Sciatic nerve (tissue), 2 donors: Measurements from ENCODE around the gene PRKAR1A. TPM values are rescaled to one million over a fixed set of nuclear protein-coding genes. Genes with fewer than 3 reads are reported as not detected.
"Not testable (repeated sequence)": the region's sequence is repeated elsewhere in the genome, so short reads cannot be mapped to it uniquely, and the experiment has no call there.

Experiments used
- ATAC-seq: fragments of 200-7000 bp; cut with Tn5 transposase; one replicate; pipeline ENCODE4 v1.9.1; 2020; ENCODE audit warnings: mild to moderate bottlenecking, moderate library complexity
- DNase-seq: peaks from one replicate; pipeline ENCODE4 v3.0.0-alpha.2; 2020; ENCODE audit warnings: low spot score
- intact Hi-C: fragments of 100-400 bp; cut with DNase I; formaldehyde crosslinking; loops from one replicate; pipeline ENCODE4 v1.14.2; 2022
- total RNA-seq: library from RNA; stranded (reverse); fragmentation: NEBNext Ultra II Directional; extraction: Animal tissue kit (Norgen Biotek cat#: 25700); gene quantifications from one replicate; pipeline ENCODE4 v1.2.1, GENCODE V29; 2021
- donor health status: DM: no; HTN: no; CAD: no.
- donor health status: DM: no; HTN: no; CAD: no.

Gene PRKAR1A
- total RNA-seq, result 320 TPM

DNA sequence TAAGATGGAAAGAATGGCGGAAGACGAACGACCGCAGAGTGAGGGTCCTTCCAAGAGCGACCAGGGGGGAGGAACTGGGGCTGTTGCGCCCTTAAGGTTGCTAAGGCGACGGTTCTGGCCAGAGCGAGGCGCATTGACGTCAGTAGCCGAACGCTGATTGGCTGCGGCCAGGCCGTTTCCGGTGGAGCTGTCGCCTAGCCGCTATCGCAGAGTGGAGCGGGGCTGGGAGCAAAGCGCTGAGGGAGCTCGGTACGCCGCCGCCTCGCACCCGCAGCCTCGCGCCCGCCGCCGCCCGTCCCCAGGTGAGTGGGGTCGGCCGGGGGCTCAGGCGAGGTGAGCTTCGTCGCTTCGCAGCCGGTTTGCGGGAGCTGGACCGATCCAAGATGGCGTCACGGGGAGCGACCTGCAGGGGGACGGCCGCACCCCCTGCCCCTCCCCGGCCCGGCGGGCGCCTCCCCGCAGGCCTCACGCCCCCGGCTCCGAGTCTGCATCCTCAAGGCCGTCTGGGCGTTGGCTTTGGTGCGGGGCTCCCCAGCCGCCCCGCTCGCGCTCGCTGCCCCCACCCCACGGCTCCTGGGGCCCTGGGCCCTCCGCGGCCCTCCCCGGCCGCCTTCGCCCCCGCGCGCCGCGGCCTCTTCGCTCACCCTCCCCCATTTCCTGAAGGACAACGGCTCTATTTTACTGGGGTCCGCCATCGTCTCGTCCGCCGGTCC is at the start of gene PRKAR1A:
Gene PRKAR1A, plus strand, starts transcription at position 184 of the 713 bp plus-strand sequence. CDS start 2,970 bp downstream, outside the sequence.
- intact Hi-C loops, result no loop called here
- DNase-seq, result peak; percentile 98
- ATAC-seq, result peak; percentile 96

GRCh38 chr17:68463211-68464019 is 48.8 kb upstream of the PRKAR1A start:
- intact Hi-C loops, result loop anchor here (10.0 kb wide), 2 partner anchors 199 to 289 kb away; no protein-coding TSS in a partner anchor
- no peak for DNase-seq
- no peak for ATAC-seq

- DNase-seq (no peak), ATAC-seq (no peak)
- intact Hi-C loops, result loop anchor here (10.0 kb wide), 2 partner anchors 204 to 294 kb away; no protein-coding TSS in a partner anchor
Measured at GRCh38 chr17:68468334-68468733, 43.9 kb upstream of the PRKAR1A start.

DNA sequence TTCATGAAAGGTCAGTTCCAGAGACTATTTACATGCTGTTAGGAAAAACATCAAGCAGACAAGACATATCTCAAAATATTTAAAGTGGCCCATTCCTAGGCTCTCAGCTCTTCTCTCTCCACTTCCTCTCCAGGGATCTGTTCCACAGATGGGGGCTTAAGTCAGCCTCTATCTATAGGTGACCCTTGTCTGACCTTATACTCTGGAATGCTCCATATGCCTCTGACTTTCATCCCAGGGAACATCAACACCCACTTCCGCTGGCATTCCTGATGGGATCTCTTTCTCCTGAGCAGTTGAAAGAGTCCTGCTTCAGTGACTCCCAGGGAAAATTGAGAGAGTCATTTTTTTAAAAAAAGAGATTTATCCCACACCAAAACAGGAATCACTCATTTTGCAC is 43.4 kb upstream of the PRKAR1A start:
- ATAC-seq, result no peak
- DNase-seq, result no peak
- intact Hi-C loops, result loop anchor here (10.0 kb wide), 2 partner anchors 204 to 294 kb away; no protein-coding TSS in a partner anchor

DNA sequence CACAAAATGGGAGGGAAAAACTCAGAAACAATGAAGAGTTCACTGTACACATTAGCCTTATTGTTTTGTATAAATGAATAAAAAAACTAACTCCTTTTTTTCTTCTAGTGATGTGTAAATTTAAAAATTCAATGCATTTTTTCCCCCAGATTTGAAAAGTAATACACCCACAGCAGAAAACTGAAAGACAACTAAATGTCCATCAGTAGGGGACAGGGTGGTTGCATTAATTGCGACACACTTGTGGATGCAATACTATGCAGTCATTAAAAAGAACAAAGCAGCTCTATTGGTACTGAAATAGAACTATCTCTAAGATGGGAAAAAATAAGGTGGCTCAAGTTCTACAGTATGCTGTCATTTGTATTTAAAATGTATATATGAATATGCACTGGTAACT is 41.3 kb upstream of the PRKAR1A start:
- no peak for ATAC-seq
- intact Hi-C loops, result no loop called here
- DNase-seq, result no peak

DNA sequence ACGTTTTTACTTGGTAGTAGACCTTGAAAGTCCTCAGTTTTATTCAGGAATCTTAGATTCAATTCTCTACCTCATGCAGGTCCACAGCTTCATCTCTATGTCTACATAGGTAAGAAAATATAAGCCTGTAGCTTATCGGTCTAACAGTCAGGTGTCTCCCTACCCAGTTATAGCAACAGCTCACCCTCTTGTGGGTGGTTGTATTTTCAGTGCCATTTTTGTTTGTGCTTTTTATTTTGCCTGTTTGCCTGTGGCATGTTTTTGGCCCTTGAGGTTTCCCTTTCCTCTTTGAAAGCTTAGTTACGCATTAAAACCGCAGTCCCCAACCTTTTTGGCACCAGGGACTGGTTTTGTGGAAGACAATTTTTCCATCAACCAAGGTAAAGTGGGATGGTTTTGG is 31.3 kb upstream of the PRKAR1A start:
- ATAC-seq (no peak), DNase-seq (no peak)
- intact Hi-C loops, result no loop called here

- ATAC-seq (no peak), DNase-seq (no peak)
- intact Hi-C loops, result no loop called here
Measured at GRCh38 chr17:68482576-68483041, 29.6 kb upstream of the PRKAR1A start.

DNA sequence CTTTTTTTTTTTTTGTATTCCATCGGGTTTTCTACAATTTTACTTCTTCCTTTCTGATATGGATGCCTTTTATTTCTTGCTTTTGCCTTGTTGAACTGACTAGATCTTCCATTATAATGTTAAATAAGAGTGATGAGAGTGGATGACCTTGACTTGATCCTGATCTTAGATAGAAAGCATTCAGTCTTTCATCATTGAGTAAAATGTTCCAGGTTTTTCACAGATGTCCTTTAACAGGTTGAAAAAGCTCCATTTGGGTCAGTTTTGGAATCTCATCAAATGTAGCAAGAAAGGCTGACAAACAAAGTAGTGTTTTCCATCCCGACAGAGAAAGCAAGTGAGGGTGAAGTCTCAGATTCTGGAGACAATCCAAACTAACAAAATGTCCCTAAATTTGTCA is 27.8 kb upstream of the PRKAR1A start:
- intact Hi-C loops, result no loop called here
- ATAC-seq (peak; percentile 40), DNase-seq (no peak)

- DNase-seq, result no peak
- peak; percentile 73 for ATAC-seq
- intact Hi-C loops, result no loop called here
Measured at GRCh38 chr17:68489919-68490318, 22.3 kb upstream of the PRKAR1A start.

DNA sequence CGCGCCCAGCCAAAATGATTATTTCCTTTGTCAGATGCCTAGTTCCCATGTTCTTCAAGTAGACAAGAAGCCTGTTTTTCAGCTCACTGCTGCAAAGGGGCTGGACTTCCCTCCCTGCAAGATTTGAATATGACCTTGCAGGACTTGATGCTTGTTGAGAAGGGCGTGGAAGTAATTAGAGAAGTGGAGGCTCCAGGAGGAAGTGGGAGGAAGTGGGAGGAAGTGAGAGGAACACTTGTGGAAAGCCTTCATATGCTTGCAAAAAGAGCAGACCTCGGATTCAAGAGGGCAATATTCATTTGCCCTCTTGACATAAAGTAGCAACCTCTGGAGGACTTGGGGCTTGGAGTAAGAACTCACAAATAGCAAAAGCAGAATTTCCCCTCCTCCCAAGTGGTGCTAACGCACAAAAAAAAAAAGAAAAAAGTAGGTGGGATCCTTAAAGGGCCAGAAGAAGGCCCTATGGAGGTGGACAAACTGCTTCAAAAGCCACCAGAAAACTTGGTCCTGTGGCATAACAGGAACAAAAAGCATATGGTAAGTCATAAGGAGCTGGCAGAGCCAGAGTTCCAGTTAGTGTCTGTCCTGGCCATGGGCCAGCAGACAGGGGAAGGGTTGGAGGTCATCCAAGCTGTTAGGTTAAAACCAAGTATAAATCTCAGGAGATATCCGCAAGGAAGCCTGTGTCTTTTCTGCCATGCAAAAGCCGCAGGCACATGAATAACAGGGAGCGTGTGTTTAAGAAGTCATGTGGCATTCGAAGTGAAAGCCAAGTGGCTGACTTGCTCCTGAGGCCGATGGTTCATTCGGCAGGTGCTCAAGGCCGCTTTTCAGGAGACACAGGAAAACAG is 20.6 kb upstream of the PRKAR1A start:
- peak; percentile 73 for DNase-seq
- intact Hi-C loops, result loop anchor here (2.0 kb wide), 1 partner anchor 53 kb away; no protein-coding TSS in a partner anchor
- peak; percentile 38 for ATAC-seq

DNA sequence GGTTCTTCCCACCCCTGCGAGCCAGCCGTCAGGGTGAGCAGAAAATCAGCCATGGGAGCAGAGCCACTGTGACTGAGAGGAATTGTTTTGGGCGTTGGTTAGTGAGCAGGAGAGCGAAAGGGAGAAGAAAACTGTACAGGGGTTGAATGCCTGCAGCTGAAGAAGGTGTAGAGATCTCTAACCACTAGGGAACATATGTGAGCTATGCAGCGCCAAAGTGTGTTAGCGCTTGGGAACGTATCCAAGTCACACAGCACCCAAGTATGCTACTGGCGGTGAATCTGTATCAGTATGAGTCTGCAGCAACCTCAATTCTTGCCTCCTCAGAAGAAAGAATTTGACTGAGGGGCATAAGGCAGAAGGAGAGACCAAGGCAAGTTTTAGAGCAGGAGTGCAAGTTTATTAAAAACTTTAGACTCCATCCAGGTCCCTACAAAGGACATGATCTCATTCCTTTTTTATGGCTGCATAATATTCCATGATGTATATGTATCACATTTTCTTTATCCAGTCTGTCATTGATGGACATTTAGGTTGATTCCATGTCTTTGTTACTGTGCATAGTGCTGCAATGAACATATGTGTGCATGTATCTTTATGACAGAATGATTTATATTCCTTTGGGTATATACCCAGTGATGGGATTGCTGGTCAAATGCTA is 19.7 kb upstream of the PRKAR1A start:
- intact Hi-C loops, result loop anchor here (2.0 kb wide), 1 partner anchor 54 kb away; no protein-coding TSS in a partner anchor
- not testable (repeated sequence) for ATAC-seq, DNase-seq

DNA sequence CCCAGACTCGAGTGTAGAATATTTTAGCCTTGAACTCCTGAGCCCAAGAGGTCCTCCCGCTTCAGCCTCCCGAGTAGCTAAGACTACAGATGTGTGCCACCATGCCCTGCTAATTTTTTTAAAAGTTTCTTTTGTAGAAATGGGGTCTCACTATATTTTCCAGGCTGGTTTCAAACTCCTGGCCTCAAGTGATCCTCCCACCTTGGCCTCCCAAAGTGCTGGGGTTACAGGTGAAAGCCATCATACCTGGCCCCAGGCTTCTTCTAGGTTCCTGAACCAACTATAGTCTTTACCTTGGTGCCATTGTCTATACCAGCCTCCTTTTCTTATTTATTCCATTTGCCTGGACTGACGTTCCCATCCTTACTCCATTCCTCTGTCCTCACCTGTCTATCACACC is 17.1 kb upstream of the PRKAR1A start:
- ATAC-seq, result no peak
- no peak for DNase-seq

DNA sequence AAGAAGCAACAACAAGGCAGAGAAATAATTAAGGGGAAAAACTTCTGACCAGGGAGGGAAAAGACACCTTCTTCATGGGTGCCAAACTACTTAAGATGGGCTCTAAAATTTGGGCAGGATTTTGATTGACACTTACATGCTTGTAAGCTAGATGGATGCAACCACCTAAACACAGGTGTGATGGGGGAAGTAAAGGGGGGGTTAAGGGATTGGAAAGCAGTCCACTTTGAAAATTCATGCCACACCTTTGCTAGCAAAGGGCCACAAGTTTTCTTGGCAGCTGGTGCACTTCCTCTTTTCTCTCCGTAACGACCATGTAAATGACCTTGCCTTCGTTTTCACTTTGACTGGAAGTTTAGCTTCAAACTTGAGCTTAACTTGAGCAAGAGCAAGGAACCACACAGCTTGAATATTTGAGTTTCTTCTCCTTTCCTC is 14.3 kb upstream of the PRKAR1A start:
- DNase-seq, result no peak
- peak; percentile 29 for ATAC-seq
- intact Hi-C loops, result no loop called here

More for the DNA sequence above, 17.1 kb upstream of the PRKAR1A start:
- intact Hi-C loops, result no loop called here

- DNase-seq (no peak), ATAC-seq (peak; percentile 42)
- intact Hi-C loops, result no loop called here
Measured at GRCh38 chr17:68498479-68499326, 13.5 kb upstream of the PRKAR1A start.

DNA sequence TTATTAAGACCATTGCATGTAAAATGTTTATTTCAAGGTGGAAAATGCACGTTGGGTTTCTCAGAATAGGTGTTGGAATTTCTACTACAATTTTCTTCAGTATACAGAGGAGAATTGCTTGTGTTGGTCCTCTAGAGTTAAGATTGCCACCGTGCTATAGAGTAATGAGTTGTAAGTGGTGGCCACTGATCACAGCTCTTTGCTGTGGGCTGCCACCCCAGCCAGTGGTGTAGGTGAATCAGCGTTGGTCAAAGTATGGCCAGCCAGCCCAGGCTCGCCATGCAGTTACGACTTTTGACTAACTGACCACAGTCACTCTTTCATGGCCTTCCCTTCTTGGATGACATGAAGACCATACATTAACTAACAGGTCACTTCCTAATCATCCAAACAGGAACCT is 12.6 kb upstream of the PRKAR1A start:
- ATAC-seq (no peak), DNase-seq (no peak)
- intact Hi-C loops, result no loop called here

GRCh38 chr17:68501074-68501473 is 11.2 kb upstream of the PRKAR1A start:
- ATAC-seq (no peak), DNase-seq (no peak)
- intact Hi-C loops, result no loop called here

DNA sequence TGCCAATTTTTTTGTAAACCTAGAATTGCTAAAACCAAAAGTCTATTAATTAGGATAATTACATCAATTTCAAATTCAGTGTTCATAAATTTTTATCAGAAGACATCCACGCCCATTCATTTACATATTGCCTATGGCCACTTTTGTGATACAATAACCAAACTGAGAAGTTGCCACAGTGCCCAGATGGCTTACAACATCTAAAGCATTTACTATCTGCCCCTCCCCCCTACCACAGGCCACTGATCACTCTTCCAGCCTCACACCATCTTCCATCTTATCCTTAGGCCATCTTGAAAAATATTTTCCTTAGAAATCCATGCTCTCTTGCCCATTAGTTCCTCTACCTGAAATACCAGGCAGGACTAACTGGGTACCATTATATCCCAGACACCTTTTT is 6.3 kb upstream of the PRKAR1A start:
- intact Hi-C loops, result no loop called here
- ATAC-seq (no peak), DNase-seq (no peak)

DNA sequence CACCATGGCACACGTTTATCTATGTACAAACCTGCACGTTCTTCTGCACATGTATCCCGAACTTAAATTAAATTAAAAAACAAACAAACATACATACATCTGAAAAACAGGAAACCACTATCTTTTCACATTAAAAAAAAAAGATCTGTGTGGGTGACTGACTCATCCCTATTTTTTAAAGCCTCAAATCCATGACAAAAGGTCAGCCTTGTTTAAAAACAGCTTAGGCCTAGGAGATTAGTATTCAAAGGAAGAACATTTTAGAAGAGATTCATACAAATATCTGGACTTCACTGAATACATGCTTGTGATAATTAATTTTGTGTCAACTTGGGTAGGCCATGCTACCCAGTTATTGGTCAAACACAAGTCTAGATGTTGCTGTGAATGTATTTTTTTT is 4.7 kb upstream of the PRKAR1A start:
- ATAC-seq (no peak), DNase-seq (no peak)
- intact Hi-C loops, result no loop called here
